WERI-Rb-1 (cell line): ENCODE results near the gene PRDX3.
"Not testable (repeated sequence)": the region's sequence is repeated elsewhere in the genome, so short reads cannot be mapped to it uniquely, and the experiment has no call there.

Source experiments
- DNase-seq: peaks from one replicate; pipeline ENCODE4 v3.0.0-alpha.2; 2020
- H3K27ac ChIP-seq: fragments of 250-450 bp; sonication (Bioruptor Pico); 2 replicates; pipeline ENCODE4 v1.5.1; 2020; ENCODE audit warnings: mild to moderate bottlenecking, moderate library complexity
- H3K27me3 ChIP-seq: fragments of 250-450 bp; sonication (Bioruptor Pico); 2 replicates; pipeline ENCODE4 v1.5.1; 2021; ENCODE audit warnings: mild to moderate bottlenecking, low read depth, moderate library complexity; ENCODE audit not compliant: insufficient read depth, severe bottlenecking
- H3K36me3 ChIP-seq: fragments of 250-450 bp; sonication (Bioruptor Pico); 2 replicates; pipeline ENCODE4 v1.5.1; 2020; ENCODE audit warnings: mild to moderate bottlenecking, moderate library complexity
- H3K4me3 ChIP-seq: 2 replicates; pipeline ENCODE4 v1.5.1; 2011; ENCODE audit warnings: low read depth, mild to moderate bottlenecking, control low read depth, low read length
- H3K9me3 ChIP-seq: fragments of 250-450 bp; sonication (Bioruptor Pico); 2 replicates; pipeline ENCODE4 v1.5.1; 2021; ENCODE audit warnings: mild to moderate bottlenecking, moderate library complexity; ENCODE audit not compliant: severe bottlenecking
- CTCF ChIP-seq: IDR thresholded peaks from 2 replicates; pipeline ENCODE4 v1.5.1; 2011; ENCODE audit warnings: low read depth, mild to moderate bottlenecking, control low read depth, inconsistent platforms, low read length

The PRDX3 gene

GRCh38 chr10:119153041-119153440 is 25.6 kb downstream of the PRDX3 start:
- H3K27ac ChIP-seq = no peak overlapping the region
- TF ChIP-seq CTCF = no peak
- no peak overlapping the region for H3K4me3 ChIP-seq
- no peaks in the 10 kb centered on the region for H3K9me3 ChIP-seq
- no peak for DNase-seq
- H3K36me3 ChIP-seq = peaks cover 71% of the 10 kb centered on the region
- no peaks in the 10 kb centered on the region for H3K27me3 ChIP-seq

GRCh38 chr10:119151601-119152000 is 27.0 kb downstream of the PRDX3 start:
- H3K27ac ChIP-seq, H3K27me3 ChIP-seq, DNase-seq, H3K9me3 ChIP-seq, H3K4me3 ChIP-seq: not testable (repeated sequence)
- H3K36me3 ChIP-seq = peaks cover 75% of the 10 kb centered on the region

GRCh38 chr10:119149729-119150128 is 28.9 kb downstream of the PRDX3 start:
- peak; percentile 36; the same call in 1 of the 2 replicates for TF ChIP-seq CTCF
- peak; percentile 30 for DNase-seq
- Histone ChIP-seq H3K36me3 (peaks cover 64% of the 10 kb centered on the region), H3K27me3 (no peaks in the 10 kb centered on the region), H3K9me3 (no peaks in the 10 kb centered on the region), H3K4me3 (no peak overlapping the region), H3K27ac (no peak overlapping the region)

- no peak overlapping the region for H3K27ac ChIP-seq
- no peak for TF ChIP-seq CTCF
Observed at GRCh38 chr10:119149157-119149556, 29.5 kb downstream of the PRDX3 start.

GRCh38 chr10:119143657-119144056 is 35.0 kb downstream of the PRDX3 start:
- Histone ChIP-seq H3K27ac (no peak overlapping the region), H3K9me3 (no peaks in the 10 kb centered on the region), H3K4me3 (no peak overlapping the region), H3K27me3 (no peaks in the 10 kb centered on the region), H3K36me3 (peaks cover 45% of the 10 kb centered on the region)
- no peak for DNase-seq
- TF ChIP-seq CTCF = no peak

More at GRCh38 chr10:119149157-119149556, 29.5 kb downstream of the PRDX3 start:
- Histone ChIP-seq H3K9me3 (no peaks in the 10 kb centered on the region), H3K36me3 (peaks cover 58% of the 10 kb centered on the region), H3K4me3 (no peak overlapping the region), H3K27me3 (no peaks in the 10 kb centered on the region)
- DNase-seq = no peak

GRCh38 chr10:119140603-119141245 is 37.9 kb downstream of the PRDX3 start:
- no peaks in the 10 kb centered on the region for H3K9me3 ChIP-seq
- H3K27ac ChIP-seq = no peak overlapping the region
- no peak for TF ChIP-seq CTCF
- peaks cover 25% of the 10 kb centered on the region for H3K36me3 ChIP-seq
- no peak for DNase-seq
- H3K27me3 ChIP-seq = no peaks in the 10 kb centered on the region
- no peak overlapping the region for H3K4me3 ChIP-seq
